GM13977 (cell line): ENCODE data around the gene TMEM33.

ENCODE experiments used
- DNase-seq: peaks from one replicate; pipeline ENCODE4 v3.0.0; 2012; ENCODE audit warnings: low spot score
- CTCF ChIP-seq: IDR thresholded peaks from 2 replicates; pipeline ENCODE4 v1.5.1; 2012; ENCODE audit warnings: mild to moderate bottlenecking, control low read depth; ENCODE audit not compliant: insufficient read depth; ENCODE audit errors: extremely low read depth, missing control alignments
- in situ Hi-C: fragments of 300-500 bp; cut with MboI; formaldehyde crosslinking; loops from one replicate; pipeline ENCODE4 v1.12.0; 2022; ENCODE audit warnings: low sequenced_read_pairs, low pct_unique_long_range_greater_than_20kb, mixed read lengths, inconsistent platforms; ENCODE audit not compliant: unreplicated experiment

TMEM33 gene

GRCh38 chr4:41991916-41992767, 56.9 kb downstream of the TMEM33 start:
- in situ Hi-C loops: no loop called here
- no peak for TF ChIP-seq CTCF
- no peak for DNase-seq

GRCh38 chr4:41992967-41993857, 58.0 kb downstream of the TMEM33 start:
- in situ Hi-C loops: no loop called here
- DNase-seq: no peak
- TF ChIP-seq CTCF: no peak

GRCh38 chr4:41994461-41994985, 59.3 kb downstream of the TMEM33 start:
- no peak for DNase-seq
- no peak for TF ChIP-seq CTCF
- in situ Hi-C loops: no loop called here

GRCh38 chr4:41998019-41998418, 62.8 kb downstream of the TMEM33 start:
- DNase-seq: no peak
- no peak for TF ChIP-seq CTCF
- in situ Hi-C loops: no loop called here

GRCh38 chr4:41999321-41999720, 64.1 kb downstream of the TMEM33 start:
- TF ChIP-seq CTCF: no peak
- in situ Hi-C loops: no loop called here
- DNase-seq: no peak

- no peak for TF ChIP-seq CTCF
- in situ Hi-C loops: no loop called here
- DNase-seq: no peak
Observed at GRCh38 chr4:42008011-42008786, 73.0 kb downstream of the TMEM33 start.
